ENCODE data around the gene TPM1.

DNA sequence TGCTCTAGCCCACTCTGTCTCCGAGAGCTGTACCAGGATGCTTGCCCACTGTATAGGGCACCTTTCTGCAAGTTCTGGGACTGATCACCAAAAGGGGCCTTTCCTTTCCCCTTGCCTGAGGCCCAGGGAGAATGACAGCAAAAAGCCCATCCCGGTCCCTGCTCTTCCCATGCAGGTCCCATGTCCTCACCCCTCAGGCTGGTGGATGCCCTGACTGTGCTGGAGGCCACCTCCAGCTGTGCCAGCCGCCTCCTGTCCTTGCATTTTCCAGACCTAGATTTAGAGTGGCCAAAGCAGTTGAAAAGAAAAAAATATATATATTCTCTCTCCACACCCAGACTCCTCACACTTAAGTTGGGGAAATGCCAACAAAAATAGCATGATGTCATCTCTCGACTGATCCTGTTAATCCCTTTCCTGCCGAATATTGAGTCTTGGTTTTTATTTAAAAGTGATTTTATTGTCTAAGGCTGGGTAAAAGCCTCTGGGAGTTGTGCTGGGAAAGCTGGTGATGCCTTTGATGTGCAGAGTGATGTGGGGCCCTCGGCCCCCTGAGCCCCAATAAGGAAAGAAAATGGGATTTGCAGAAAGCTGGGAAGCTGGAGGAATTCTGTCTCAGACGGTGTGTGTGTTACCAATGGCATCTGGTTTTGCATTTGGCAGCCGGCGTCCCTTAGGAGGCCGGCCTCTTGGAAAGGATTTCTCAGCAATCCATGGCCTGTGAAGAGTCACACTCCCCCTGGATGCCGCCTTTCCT is 29.3 kb upstream of the TPM1 start:
- TF ChIP-seq, protein P1, sequence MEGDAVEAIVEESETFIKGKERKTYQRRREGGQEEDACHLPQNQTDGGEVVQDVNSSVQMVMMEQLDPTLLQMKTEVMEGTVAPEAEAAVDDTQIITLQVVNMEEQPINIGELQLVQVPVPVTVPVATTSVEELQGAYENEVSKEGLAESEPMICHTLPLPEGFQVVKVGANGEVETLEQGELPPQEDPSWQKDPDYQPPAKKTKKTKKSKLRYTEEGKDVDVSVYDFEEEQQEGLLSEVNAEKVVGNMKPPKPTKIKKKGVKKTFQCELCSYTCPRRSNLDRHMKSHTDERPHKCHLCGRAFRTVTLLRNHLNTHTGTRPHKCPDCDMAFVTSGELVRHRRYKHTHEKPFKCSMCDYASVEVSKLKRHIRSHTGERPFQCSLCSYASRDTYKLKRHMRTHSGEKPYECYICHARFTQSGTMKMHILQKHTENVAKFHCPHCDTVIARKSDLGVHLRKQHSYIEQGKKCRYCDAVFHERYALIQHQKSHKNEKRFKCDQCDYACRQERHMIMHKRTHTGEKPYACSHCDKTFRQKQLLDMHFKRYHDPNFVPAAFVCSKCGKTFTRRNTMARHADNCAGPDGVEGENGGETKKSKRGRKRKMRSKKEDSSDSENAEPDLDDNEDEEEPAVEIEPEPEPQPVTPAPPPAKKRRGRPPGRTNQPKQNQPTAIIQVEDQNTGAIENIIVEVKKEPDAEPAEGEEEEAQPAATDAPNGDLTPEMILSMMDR (IDR thresholded peaks at IDR 0.05), result no peak
- no peak for TF ChIP-seq EZH2 (IDR thresholded peaks at IDR 0.05; ENCODE audit: borderline replicate concordance, insufficient read depth, low read depth, low read length, poor library complexity, severe bottlenecking)

Data from B cell (primary cell).